DMS153 treated with DMSO at 0.1 percent for 48 hours (cell line): Measurements from ENCODE around the gene CRYBA2.

ENCODE experiments used
- DNase-seq: peaks from one replicate; lab custom pipeline; 2025; ENCODE audit not compliant: unreplicated experiment; lab: John Stamatoyannopoulos, UW

Gene CRYBA2

GRCh38 chr2:218958276-218958675 lies 34.9 kb downstream of the CRYBA2 start:
- DNase-seq = no peak

GRCh38 chr2:218957671-218958070 lies 35.6 kb downstream of the CRYBA2 start:
- DNase-seq = no peak

DNA sequence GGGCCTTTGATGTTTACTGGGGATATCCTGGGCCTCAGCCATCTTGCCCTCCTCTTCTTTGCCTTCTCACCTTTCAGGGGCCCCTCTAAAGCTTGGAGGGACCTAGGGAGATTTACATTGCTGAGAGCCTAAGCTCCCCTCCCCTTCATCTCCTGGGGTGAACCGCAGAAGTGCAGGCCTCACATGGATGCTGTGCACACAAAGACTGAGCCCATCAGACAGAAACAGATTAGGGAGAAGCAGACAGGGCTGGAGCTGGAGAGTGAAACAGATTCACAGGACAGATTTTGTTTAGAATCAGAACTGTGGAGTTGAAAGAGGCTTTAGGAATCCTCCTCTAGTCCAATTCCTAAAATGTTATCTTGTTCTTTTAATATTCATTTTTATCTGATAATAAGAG lies 37.2 kb downstream of the CRYBA2 start:
- DNase-seq = no peak

GRCh38 chr2:218954541-218955300 lies 38.5 kb downstream of the CRYBA2 start:
- DNase-seq = no peak

DNA sequence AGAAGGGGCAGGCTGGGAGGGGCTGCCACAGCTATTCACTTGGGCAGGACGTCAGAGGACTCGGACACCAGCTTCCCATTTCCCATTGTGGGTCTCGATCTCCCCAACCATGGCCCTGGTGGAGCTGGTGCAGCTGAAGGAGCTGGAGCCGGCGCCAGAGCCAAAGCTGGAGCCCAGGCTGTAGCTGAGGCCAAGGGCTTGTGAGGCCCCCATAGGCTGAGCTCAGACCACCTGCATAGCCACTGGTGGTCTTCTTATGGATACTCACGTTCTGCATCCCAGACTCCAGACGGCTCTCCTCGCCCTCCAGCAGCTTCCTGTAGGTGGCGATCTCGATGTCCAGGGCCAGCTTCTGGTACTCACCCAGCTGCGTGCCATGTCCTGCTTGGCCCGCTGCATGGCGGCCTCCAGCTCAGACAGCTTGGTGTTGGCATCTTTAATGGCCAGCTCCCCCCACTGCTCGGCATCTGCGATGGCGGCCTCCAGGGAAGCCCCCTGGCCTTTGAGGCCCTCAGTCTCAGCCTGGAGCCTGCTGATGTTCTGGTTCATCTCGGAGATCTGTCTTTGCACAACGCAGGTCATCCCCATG lies 39.8 kb downstream of the CRYBA2 start:
- no peak for DNase-seq

DNA sequence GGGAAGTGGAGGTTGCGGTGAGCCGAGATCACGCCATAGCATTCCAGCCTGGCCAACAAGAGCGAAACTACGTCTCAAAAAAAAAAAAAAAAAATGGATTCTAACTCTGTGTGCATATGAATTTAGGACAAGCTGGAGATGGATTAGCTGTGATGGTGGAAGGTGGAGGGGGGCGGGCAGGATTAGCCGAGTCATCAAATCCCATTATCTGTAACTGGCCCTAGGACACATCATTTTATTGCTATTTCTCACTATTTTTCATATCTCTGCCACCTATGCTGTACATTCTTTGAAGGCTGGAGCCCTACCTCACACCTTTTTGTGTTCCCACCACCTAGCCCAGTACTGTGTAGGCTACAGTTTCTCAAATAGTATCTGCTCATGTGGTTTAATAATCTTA lies 41.1 kb downstream of the CRYBA2 start:
- DNase-seq = no peak

DNA sequence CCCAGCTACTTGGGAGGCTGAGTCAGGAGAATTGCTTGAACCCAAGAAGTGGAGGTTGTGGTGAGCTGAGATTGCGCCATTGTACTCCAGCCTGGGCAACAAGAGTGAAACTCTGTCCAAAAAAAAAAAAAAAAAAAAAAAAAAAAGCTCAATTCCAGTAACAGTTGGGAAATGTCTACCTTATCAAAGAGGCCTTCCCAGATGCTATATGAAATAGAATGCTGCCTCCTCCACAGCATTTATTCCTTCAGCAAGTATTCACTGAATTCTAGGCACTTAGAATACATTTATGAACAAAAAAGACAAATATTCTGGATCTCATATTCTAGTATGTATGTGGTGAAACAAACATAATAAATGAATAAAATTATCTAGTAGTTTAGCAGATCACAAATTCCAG lies 46.6 kb downstream of the CRYBA2 start:
- no peak for DNase-seq

GRCh38 chr2:218944759-218945404 lies 48.3 kb downstream of the CRYBA2 start:
- no peak for DNase-seq
